Hematopoietic multipotent progenitor cell treated with erythropoietin and hydrocortisone succinate and interleukin-3 and kit ligand, for 17 days (in vitro differentiated cells): ENCODE measurements around the gene CCDC77.

Source experiments
- DNase-seq: peaks from one replicate; pipeline ENCODE4 v3.0.0-alpha.2; 2015; ENCODE audit warnings: low spot score

The CCDC77 gene

GRCh38 chr12:480831-481816 is 79.7 kb downstream of the CCDC77 start:
- no peak for DNase-seq

GRCh38 chr12:482061-482460 is 80.6 kb downstream of the CCDC77 start:
- DNase-seq = no peak

- no peak for DNase-seq
Observed at GRCh38 chr12:484096-484495, 82.7 kb downstream of the CCDC77 start.

- DNase-seq = no peak
Observed at GRCh38 chr12:490260-490659, 88.8 kb downstream of the CCDC77 start.
